Esophagus squamous epithelium (tissue), 5 donors: Measurements from ENCODE around the gene TBC1D2. TPM values are rescaled to one million over a fixed set of nuclear protein-coding genes. Genes with fewer than 3 reads are reported as not detected.
A peak's percentile ranks its signal among the peaks of the same experiment; 100 is the strongest.

Experiments used
- DNase-seq: peaks from one replicate; lab custom pipeline; 2025; lab: John Stamatoyannopoulos, UW
- H3K27ac ChIP-seq, 4 donors: fragments of 200-600 bp; sonication (generic); one replicate each; pipeline ENCODE4 v1.5.1; 2016 to 2019; ENCODE audit warnings: mild to moderate bottlenecking in 1 of 4
- H3K27me3 ChIP-seq, 4 donors: fragments of 200-600 bp; sonication (generic); 1 replicate in 3 of 4; 2 replicates in 1 of 4; pipeline versions ENCODE4 v1.5.1 to v1.6.0; 2017 to 2021; ENCODE audit warnings: antibody characterized with exemption in 1 of 4
- H3K36me3 ChIP-seq, 3 donors: fragments of 200-600 bp; sonication (generic); one replicate each; pipeline ENCODE4 v1.5.1; 2016 to 2019
- H3K4me1 ChIP-seq, 3 donors: fragments of 200-600 bp; sonication (generic); one replicate each; pipeline ENCODE4 v1.5.1; 2017 to 2019
- H3K4me3 ChIP-seq, 4 donors: fragments of 200-600 bp; sonication (generic); 1 replicate in 3 of 4; 2 replicates in 1 of 4; pipeline ENCODE4 v1.5.1; 2016 to 2019; ENCODE audit warnings: mild to moderate bottlenecking in 2 of 4, moderate library complexity in 1 of 4
- H3K9me3 ChIP-seq, 3 donors: fragments of 200-600 bp; sonication (generic); one replicate each; pipeline ENCODE4 v1.5.1; 2016 to 2019
- POLR2A ChIP-seq, 4 donors: fragments of 450-650 bp; IDR thresholded peaks; one replicate each; pipeline ENCODE4 v1.6.1; 2017; ENCODE audit warnings: antibody characterized with exemption in 4 of 4, mild to moderate bottlenecking in 4 of 4, moderate library complexity in 3 of 4
- WGBS, 2 donors: methylation state at CpG; one replicate each; pipeline ENCODE4 v1.1.5; 2018; 5-methylcytosine and 5-hydroxymethylcytosine counted together
- intact Hi-C: fragments of 100-400 bp; cut with DNase I; formaldehyde crosslinking; loops from one replicate; pipeline ENCODE4 v1.15.0; 2022
- total RNA-seq, 4 donors: library from RNA; depleted of rRNA; stranded (reverse); fragments of >200 nt; gene quantifications; one replicate each; pipeline ENCODE4 v1.1.0, GENCODE V29; 2016
- TF ChIP-seq, protein P1 (sequence below), 6 experiments: fragments of 450-650 bp in 4 of 6; fragments of 200-600 bp in 2 of 6; sonication (generic) in 2 of 6; IDR thresholded peaks; one replicate each; pipeline ENCODE4 v1.5.1; 2016 to 2019; ENCODE audit warnings: antibody characterized with exemption in 6 of 6, mild to moderate bottlenecking in 4 of 6, moderate library complexity in 4 of 6
- donor health status: DM: yes; HTN: yes; CAD: no.

TBC1D2 gene
- total RNA-seq, 4 donors from 2014 or later = 39.3 to 52.9 (median 49.0) TPM

DNA sequence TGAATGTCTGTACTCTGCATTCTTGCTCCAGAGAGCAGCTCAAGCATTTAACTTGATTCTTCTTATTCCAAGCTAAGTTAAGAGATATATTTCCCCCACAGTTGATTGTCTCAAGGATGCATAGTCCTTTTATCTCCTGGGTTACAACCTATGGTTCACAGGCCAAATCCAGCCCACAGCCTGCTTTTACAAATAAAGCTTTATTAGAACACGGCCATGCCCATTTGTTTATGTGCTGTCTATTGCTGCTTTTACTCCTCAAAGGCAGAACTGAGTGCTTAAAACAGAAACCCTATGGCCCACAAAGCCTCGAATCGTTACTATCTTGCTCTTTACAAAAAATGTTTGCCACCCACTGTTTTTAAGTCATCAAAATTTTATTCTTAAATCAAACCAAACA lies 25.8 kb downstream of the TBC1D2 start:
- TF ChIP-seq POLR2A (IDR thresholded peaks at IDR 0.05) = no peak
- TF ChIP-seq, protein P1, sequence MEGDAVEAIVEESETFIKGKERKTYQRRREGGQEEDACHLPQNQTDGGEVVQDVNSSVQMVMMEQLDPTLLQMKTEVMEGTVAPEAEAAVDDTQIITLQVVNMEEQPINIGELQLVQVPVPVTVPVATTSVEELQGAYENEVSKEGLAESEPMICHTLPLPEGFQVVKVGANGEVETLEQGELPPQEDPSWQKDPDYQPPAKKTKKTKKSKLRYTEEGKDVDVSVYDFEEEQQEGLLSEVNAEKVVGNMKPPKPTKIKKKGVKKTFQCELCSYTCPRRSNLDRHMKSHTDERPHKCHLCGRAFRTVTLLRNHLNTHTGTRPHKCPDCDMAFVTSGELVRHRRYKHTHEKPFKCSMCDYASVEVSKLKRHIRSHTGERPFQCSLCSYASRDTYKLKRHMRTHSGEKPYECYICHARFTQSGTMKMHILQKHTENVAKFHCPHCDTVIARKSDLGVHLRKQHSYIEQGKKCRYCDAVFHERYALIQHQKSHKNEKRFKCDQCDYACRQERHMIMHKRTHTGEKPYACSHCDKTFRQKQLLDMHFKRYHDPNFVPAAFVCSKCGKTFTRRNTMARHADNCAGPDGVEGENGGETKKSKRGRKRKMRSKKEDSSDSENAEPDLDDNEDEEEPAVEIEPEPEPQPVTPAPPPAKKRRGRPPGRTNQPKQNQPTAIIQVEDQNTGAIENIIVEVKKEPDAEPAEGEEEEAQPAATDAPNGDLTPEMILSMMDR (IDR thresholded peaks at IDR 0.05) = no peak
- 89 to 90% methylated on average over 3 of the region's 3 CpGs for WGBS, 2 donors
- H3K9me3 ChIP-seq = no peaks in the 10 kb centered on the region
- peaks cover 18 to 97% (median 27%) of the 10 kb centered on the region in 3 donors for H3K36me3 ChIP-seq
- DNase-seq = no peak
- H3K4me1 ChIP-seq = peaks cover 0 to 34% (median 0%) of the 10 kb centered on the region in 3 donors
- H3K4me3 ChIP-seq = no peak overlapping the region
- intact Hi-C loops = no loop called here
- no peak overlapping the region for H3K27ac ChIP-seq
- no peaks in the 10 kb centered on the region for H3K27me3 ChIP-seq

DNA sequence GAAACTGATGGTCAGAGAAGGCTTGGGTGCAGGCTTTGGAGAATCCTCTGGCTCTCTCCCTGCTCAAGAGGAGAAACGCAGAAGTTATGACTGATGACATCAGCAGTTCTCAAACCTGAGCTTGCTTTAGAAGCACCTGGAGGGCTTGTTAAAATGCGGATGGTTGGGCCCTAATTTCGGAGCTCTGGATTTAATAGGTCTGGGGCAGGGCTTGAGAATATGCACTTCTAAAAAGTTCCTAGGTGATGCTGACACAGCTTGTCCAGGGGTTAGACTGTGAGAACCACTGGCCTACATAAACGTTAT lies 26.4 kb downstream of the TBC1D2 start:
- Histone ChIP-seq H3K4me3 (no peak overlapping the region), H3K36me3 (peaks cover 16 to 95% (median 23%) of the 10 kb centered on the region in 3 donors), H3K27ac (no peak overlapping the region), H3K27me3 (no peaks in the 10 kb centered on the region), H3K4me1 (peaks cover 0 to 40% (median 0%) of the 10 kb centered on the region in 3 donors), H3K9me3 (no peaks in the 10 kb centered on the region)
- 77 to 88% methylated on average over 2 to 4 of the region's 4 CpGs for WGBS, 2 donors
- intact Hi-C loops = no loop called here
- DNase-seq = no peak
- TF ChIP-seq, protein P1 (IDR thresholded peaks at IDR 0.05) = no peak
- no peak for TF ChIP-seq POLR2A (IDR thresholded peaks at IDR 0.05)

DNA sequence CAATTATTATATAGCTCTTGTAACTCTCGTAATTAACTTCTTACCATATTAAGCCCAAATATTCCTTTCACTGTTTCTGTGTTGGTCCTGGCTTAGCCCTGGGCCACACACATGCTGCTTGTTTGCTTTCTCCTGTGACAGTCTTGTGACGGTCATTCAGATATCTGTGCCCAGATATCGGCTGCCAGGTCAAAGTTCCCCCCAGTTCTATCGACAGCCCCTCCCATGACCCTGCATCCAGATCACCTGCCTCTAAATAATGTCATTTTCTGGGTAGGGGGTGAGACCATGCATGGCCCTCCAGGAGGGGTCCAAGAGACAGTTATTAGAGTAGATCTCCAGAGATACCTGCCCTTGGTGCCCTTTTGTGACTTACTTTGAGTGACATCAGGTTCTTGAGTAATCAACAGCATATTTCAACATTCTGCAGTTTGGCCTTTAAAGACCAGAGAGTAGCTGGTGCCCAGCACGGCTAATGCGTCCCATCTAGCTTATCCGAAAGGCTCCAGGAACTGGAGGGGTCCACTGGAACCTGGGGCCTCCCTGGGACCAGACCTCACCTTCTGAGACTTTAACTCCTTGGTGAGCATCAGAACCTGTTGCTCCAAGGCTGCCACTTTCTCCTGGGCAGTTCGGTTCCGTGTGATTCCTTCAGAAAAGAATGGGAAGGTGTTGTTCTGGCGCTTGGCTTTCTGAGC lies 26.9 kb downstream of the TBC1D2 start:
- no peak for TF ChIP-seq POLR2A (IDR thresholded peaks at IDR 0.05)
- TF ChIP-seq, protein P1 (IDR thresholded peaks at IDR 0.05) = no peak
- intact Hi-C loops = no loop called here
- Histone ChIP-seq H3K9me3 (no peaks in the 10 kb centered on the region), H3K4me3 (no peak overlapping the region), H3K27ac (no peak overlapping the region), H3K36me3 (peaks cover 12 to 90% (median 23%) of the 10 kb centered on the region in 3 donors), H3K27me3 (no peaks in the 10 kb centered on the region), H3K4me1 (peaks cover 3 to 45% (median 4%) of the 10 kb centered on the region in 3 donors)
- WGBS, 2 donors = 75 to 85% methylated on average over 8 to 9 of the region's 10 CpGs
- no peak for DNase-seq

DNA sequence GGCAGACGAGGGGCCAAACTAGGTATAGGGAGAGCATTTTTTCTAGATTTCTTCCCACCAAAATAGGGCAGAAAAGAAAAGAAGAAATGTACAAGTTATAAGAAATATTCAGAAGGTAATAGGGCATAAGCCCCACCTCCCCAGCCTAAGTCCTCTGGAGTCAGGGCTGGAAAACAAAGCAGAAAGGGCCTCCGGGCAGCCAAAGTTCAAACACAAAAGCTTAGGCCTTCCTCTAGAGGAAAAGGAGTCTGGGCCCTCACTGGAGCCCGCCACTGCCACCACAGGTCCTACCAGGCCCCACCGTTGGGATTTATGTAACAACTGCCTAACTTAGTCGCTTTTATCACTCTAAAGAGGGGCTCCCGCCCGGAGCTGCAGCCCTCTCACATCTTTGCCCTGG lies 27.6 kb downstream of the TBC1D2 start:
- Histone ChIP-seq H3K27ac (no peak overlapping the region), H3K4me1 (peaks cover 3 to 52% (median 10%) of the 10 kb centered on the region in 3 donors), H3K4me3 (no peak overlapping the region), H3K36me3 (peaks cover 12 to 85% (median 17%) of the 10 kb centered on the region in 3 donors), H3K9me3 (no peaks in the 10 kb centered on the region), H3K27me3 (no peaks in the 10 kb centered on the region)
- no peak for DNase-seq
- TF ChIP-seq POLR2A (IDR thresholded peaks at IDR 0.05) = no peak
- TF ChIP-seq, protein P1 (IDR thresholded peaks at IDR 0.05) = no peak
- WGBS, 2 donors = 86 to 87% methylated on average over 7 of the region's 7 CpGs
- intact Hi-C loops = no loop called here

DNA sequence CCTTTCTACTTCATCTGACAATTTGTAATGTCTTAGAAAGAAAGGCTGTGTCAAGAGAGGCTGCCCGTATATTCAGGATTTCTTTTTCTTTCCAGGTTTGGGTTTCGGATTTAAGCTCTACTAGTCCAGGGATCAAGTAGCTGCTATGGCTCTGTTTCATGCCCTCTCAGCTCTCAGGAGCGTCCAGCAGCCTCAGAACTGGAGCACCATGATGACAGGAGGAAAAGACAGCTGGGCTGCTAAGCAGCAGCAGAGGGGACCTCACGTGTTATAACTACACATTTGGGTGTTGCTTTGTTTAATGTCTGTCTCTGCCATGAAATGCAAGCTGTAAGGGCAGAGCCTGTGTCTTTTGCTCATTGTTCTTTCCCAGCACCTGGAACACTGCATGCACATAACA lies 28.5 kb downstream of the TBC1D2 start:
- Histone ChIP-seq H3K36me3 (peaks cover 12 to 85% (median 14%) of the 10 kb centered on the region in 3 donors), H3K4me3 (no peak overlapping the region), H3K27ac (peak overlapping the region in 1 of 4 donors; percentile 21), H3K27me3 (no peaks in the 10 kb centered on the region), H3K9me3 (no peaks in the 10 kb centered on the region), H3K4me1 (peaks cover 3 to 50% (median 15%) of the 10 kb centered on the region in 3 donors)
- 80 to 86% methylated on average over 4 of the region's 4 CpGs for WGBS, 2 donors
- no peak for DNase-seq
- TF ChIP-seq, protein P1 (IDR thresholded peaks at IDR 0.05) = no peak
- TF ChIP-seq POLR2A (IDR thresholded peaks at IDR 0.05) = no peak
- intact Hi-C loops = no loop called here
